HG03103 (cell line): ENCODE measurements around the gene L2HGDH.
A peak's percentile ranks its signal among the peaks of the same experiment; 100 is the strongest.

Source experiments
- ATAC-seq: cut with Tn5 transposase; IDR thresholded peaks from one replicate; pipeline ENCODE4 v1.9.1; 2021; ENCODE audit warnings: low read depth; ENCODE audit not compliant: unreplicated experiment

L2HGDH gene

GRCh38 chr14:50231475-50232275 lies 80.4 kb downstream of the L2HGDH start, which contains the start of gene SOS2:
Gene SOS2, minus strand, starts transcription at chr14:50231578. Its CDS starts 295 bp downstream, at chr14:50231283.
- ATAC-seq, result peak; percentile 75

- peak; percentile 30 for ATAC-seq
These were observed 81.1 kb downstream of the L2HGDH start for GRCh38 chr14:50230701-50231474.

GRCh38 chr14:50230401-50230700 lies 81.7 kb downstream of the L2HGDH start:
- ATAC-seq, result no peak

GRCh38 chr14:50229681-50230080 lies 82.3 kb downstream of the L2HGDH start:
- no peak for ATAC-seq

GRCh38 chr14:50228313-50228712 lies 83.7 kb downstream of the L2HGDH start:
- ATAC-seq, result no peak

GRCh38 chr14:50225974-50226297 lies 86.1 kb downstream of the L2HGDH start:
- no peak for ATAC-seq

- no peak for ATAC-seq
These were observed 86.7 kb downstream of the L2HGDH start for GRCh38 chr14:50225067-50225973.

- ATAC-seq, result no peak
These were observed 89.9 kb downstream of the L2HGDH start for GRCh38 chr14:50222055-50222613.

- no peak for ATAC-seq
These were observed 93.5 kb downstream of the L2HGDH start for GRCh38 chr14:50218501-50218900.

GRCh38 chr14:50215416-50215815 lies 96.6 kb downstream of the L2HGDH start:
- no peak for ATAC-seq

GRCh38 chr14:50213795-50214194 lies 98.2 kb downstream of the L2HGDH start:
- no peak for ATAC-seq

GRCh38 chr14:50212726-50213125 lies 99.3 kb downstream of the L2HGDH start:
- ATAC-seq, result no peak

- no peak for ATAC-seq
These were observed 102.0 kb downstream of the L2HGDH start for GRCh38 chr14:50210074-50210473.

- no peak for ATAC-seq
These were observed 113.5 kb downstream of the L2HGDH start for GRCh38 chr14:50198499-50198898.

- ATAC-seq, result no peak
These were observed 120.5 kb downstream of the L2HGDH start for GRCh38 chr14:50191499-50191898.
